Measurements from ENCODE around the gene LEMD3. TPM values are rescaled to one million over a fixed set of nuclear protein-coding genes. Genes with fewer than 3 reads are reported as not detected.

LEMD3 gene
- total RNA-seq (2014; rRNA removed; shearing (Covaris generic)) = 64.2 and 70.9 TPM in 2 replicates

DNA sequence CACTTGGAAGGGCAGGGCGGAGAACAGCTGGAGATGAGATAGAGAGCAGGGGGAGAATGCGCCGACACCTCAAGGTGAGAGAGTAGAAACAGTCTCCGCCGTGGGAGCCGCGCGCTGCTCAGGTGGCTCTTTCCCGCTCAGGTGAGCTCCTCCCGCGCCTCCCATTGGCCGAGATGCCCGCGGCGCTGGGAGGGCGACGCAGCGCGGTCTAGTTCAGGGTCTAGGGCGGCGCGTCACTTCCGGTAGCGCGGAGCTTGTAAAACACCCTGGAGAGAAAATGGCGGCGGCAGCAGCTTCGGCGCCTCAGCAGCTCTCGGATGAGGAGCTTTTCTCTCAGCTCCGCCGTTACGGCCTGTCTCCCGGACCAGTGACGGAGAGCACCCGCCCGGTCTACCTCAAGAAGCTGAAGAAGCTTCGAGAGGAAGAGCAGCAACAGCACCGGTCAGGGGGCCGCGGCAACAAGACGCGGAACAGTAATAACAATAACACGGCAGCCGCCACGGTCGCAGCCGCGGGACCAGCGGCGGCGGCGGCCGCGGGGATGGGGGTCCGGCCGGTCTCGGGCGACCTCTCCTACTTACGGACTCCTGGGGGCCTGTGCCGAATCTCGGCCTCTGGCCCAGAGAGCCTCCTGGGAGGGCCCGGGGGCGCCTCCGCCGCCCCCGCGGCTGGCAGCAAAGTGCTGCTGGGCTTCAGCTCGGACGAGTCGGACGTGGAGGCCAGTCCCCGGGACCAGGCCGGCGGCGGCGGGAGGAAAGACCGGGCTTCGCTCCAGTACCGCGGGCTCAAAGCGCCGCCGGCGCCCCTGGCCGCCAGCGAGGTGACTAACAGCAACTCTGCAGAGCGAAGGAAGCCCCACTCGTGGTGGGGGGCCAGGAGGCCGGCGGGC, at the start of gene LEMD3:
Gene LEMD3 (plus strand): TSS at position 264 of the 889 bp plus-strand sequence. CDS start 14 bp downstream, at position 278.
- peak; percentile 98 for DNase-seq (ENCODE audit: low spot score)

GRCh38 chr12:65121049-65121955, 48.1 kb upstream of the LEMD3 start, which contains the start of gene WIF1:
Gene WIF1, minus strand, starts transcription at chr12:65121305. Its CDS starts 114 bp downstream, at chr12:65121191.
- no peak for DNase-seq (ENCODE audit: low spot score)

- DNase-seq (ENCODE audit: low spot score) = no peak
Measured at GRCh38 chr12:65121956-65122469, 47.4 kb upstream of the LEMD3 start.

DNA sequence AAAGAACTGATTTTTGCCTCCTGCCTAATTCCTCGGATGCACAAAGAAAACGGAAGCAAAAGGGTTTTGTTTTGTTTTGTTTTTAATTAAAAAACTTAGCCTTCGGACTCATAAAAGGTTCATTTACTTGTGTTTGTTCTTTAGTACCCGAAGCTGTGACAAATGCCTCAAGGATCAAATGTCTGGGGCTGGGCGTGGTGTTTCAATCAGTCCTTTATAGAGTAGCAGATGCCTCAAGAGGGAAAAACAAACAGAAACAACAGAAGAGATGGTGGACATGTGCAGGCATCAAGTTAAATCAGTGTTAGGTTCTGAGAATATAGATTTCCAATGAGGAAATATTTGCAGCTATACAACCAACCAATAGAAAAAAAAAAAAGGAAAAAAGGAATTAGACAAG, 46.7 kb upstream of the LEMD3 start:
- DNase-seq (ENCODE audit: low spot score) = peak; percentile 14

DNA sequence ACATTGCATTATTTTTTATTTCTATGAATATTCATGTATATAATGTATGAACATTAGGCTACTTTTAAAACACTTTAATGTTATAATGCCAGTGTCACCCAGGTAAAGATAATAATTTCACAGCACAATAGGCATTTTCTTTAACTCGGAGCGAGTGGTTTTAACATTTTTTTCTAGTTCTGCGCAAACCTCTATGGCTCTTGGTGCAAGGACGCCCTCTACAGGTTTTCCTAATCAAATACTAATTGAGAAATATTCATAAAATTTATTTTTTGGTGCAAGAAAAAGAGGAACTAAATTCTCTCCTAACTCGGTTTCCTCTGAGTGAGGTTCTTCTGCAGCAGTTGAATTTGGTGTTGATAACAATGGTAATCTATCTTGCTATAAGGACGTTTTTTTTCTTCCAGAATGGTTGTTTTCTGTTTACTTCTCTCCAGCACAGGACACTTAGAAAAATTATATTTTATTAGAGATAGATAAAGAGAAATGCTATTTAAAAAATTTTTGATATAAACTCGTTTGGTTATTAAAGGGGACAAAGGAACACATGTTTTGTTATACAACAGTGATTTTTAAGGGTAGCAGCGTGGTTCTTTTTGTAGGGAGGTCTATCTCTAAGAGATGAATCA, 45.8 kb upstream of the LEMD3 start:
- DNase-seq (ENCODE audit: low spot score) = peak; percentile 64

- DNase-seq (ENCODE audit: low spot score) = no peak
Measured at GRCh38 chr12:65125247-65125646, 44.1 kb upstream of the LEMD3 start.

- DNase-seq (ENCODE audit: low spot score) = no peak
Measured at GRCh38 chr12:65125975-65126374, 43.4 kb upstream of the LEMD3 start.

DNA sequence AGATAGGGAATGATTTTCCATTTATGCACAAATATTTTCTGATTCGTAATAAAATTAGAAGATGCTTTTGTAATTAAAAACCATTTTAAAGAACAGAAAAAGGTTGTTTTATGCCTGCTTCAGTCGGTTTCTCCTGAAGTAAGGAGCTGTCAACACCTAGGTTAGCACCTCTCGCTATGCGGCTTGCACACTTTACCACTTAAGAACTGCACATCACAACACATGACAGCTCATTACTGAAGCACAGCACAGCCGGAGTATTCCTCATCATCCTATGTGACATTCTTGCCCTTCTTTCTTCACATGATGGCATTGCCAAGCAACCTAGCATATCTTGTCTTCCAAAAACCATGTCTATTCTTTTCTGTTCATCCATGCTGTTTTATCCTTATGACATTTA, 42.9 kb upstream of the LEMD3 start:
- DNase-seq (ENCODE audit: low spot score) = no peak

GRCh38 chr12:65133879-65134278, 35.5 kb upstream of the LEMD3 start:
- no peak for DNase-seq (ENCODE audit: low spot score)

GRCh38 chr12:65139389-65139788, 30.0 kb upstream of the LEMD3 start:
- DNase-seq (ENCODE audit: low spot score) = no peak

- DNase-seq (ENCODE audit: low spot score) = no peak
Measured at GRCh38 chr12:65140738-65141137, 28.6 kb upstream of the LEMD3 start.

DNA sequence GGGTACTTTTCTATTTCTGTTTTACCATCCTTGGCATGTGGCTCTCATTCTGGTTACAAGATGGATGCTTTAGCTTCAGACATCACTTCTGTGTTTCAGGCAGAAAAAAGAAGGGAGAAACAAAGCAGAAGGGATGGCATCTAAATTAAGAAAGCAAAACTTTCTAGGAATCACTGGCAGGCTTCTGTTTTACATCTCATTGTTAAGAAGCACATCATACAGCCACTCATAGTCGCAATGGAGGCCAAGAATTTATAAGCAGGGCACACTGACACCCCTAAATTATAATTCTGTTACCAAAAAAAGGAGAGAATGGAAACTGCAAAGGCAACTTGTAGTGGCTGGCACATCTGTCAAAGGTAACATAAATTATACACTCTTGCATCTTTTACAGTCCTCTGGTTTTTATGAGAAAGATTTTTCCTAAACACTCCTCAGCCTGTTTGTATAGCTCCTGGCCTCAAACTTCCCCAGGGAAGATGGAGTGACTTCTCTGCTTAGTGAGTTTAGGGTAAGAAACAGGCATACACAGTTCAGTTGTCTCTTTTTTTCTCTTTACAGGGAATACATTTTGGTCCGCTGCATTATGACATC, 22.0 kb upstream of the LEMD3 start:
- DNase-seq (ENCODE audit: low spot score) = no peak

GRCh38 chr12:65152012-65152411, 17.4 kb upstream of the LEMD3 start:
- DNase-seq (ENCODE audit: low spot score) = no peak

GRCh38 chr12:65152596-65152995, 16.8 kb upstream of the LEMD3 start:
- DNase-seq (ENCODE audit: low spot score) = no peak

GRCh38 chr12:65155784-65156183, 13.6 kb upstream of the LEMD3 start:
- DNase-seq (ENCODE audit: low spot score) = no peak

- no peak for DNase-seq (ENCODE audit: low spot score)
Measured at GRCh38 chr12:65156366-65156841, 13.0 kb upstream of the LEMD3 start.

DNA sequence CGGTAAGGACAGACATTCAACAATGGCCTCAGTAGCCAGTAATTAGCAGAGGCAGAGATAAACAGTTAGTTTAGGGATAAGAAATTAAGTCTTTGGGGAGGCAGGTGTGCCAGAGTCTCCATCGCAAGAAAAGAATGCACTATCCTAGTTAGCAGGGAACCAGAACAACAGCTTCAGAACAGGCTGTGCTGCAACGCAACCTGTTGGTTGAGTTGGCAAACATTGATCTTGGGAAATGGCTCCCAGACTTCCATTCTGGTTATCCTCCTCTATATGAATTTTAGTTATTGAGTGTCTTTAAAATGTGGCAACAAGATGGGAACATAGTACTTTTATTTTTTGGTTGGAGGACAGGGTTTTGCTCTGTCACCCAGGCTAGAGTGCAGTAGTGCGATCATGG, 12.3 kb upstream of the LEMD3 start:
- no peak for DNase-seq (ENCODE audit: low spot score)

GRCh38 chr12:65162609-65163008, 6.8 kb upstream of the LEMD3 start:
- no peak for DNase-seq (ENCODE audit: low spot score)

- DNase-seq (ENCODE audit: low spot score) = no peak
Measured at GRCh38 chr12:65164244-65164643, 5.1 kb upstream of the LEMD3 start.

GRCh38 chr12:65164774-65165173, 4.6 kb upstream of the LEMD3 start:
- DNase-seq (ENCODE audit: low spot score) = no peak

All from HT-29 (cell line).